GM13976 (cell line): ENCODE data around the gene ATF6B.

Experiments used
- DNase-seq: peaks from one replicate; pipeline ENCODE4 v3.0.0; 2012; ENCODE audit warnings: low spot score
- CTCF ChIP-seq: IDR thresholded peaks from 2 replicates; pipeline ENCODE4 v1.5.1; 2012; ENCODE audit warnings: borderline replicate concordance, mild to moderate bottlenecking; ENCODE audit not compliant: insufficient read depth; ENCODE audit errors: extremely low read depth, missing control alignments, control extremely low read depth
- in situ Hi-C: fragments of 300-500 bp; cut with MboI; formaldehyde crosslinking; loops from one replicate; pipeline ENCODE4 v1.12.0; 2022; ENCODE audit warnings: low sequenced_read_pairs, mixed read lengths, inconsistent platforms; ENCODE audit not compliant: unreplicated experiment

The ATF6B gene

GRCh38 chr6:32079566-32080290 lies 48.3 kb downstream of the ATF6B start:
- TF ChIP-seq CTCF = no peak
- in situ Hi-C loops = no loop called here

GRCh38 chr6:32076321-32076809 lies 51.7 kb downstream of the ATF6B start:
- TF ChIP-seq CTCF = no peak
- in situ Hi-C loops = no loop called here
- no peak for DNase-seq

More at GRCh38 chr6:32079566-32080290, 48.3 kb downstream of the ATF6B start:
- no peak for DNase-seq

- DNase-seq = no peak
- TF ChIP-seq CTCF = no peak
- in situ Hi-C loops = no loop called here
These were observed 52.3 kb downstream of the ATF6B start for GRCh38 chr6:32075781-32076180.

- in situ Hi-C loops = no loop called here
- DNase-seq = no peak
- no peak for TF ChIP-seq CTCF
These were observed 53.0 kb downstream of the ATF6B start for GRCh38 chr6:32074996-32075532.

GRCh38 chr6:32073613-32074012 lies 54.4 kb downstream of the ATF6B start:
- no peak for TF ChIP-seq CTCF
- in situ Hi-C loops = no loop called here
- no peak for DNase-seq

GRCh38 chr6:32073101-32073500 lies 54.9 kb downstream of the ATF6B start:
- DNase-seq = no peak
- in situ Hi-C loops = no loop called here
- no peak for TF ChIP-seq CTCF
